Measurements from ENCODE around the gene PFN2.
"Not testable (repeated sequence)": the region's sequence is repeated elsewhere in the genome, so short reads cannot be mapped to it uniquely, and the experiment has no call there.

Gene PFN2

GRCh38 chr3:149990423-149990948 is 19.8 kb upstream of the PFN2 start:
- no peak for DNase-seq
- Histone ChIP-seq H3K27ac (no peak overlapping the region), H3K27me3 (ENCODE audit: insufficient read depth, low read depth, severe bottlenecking) (no peaks in the 10 kb centered on the region), H3K36me3 (no peaks in the 10 kb centered on the region), H3K9me3 (ENCODE audit: severe bottlenecking) (peaks cover 7% of the 10 kb centered on the region), H3K4me3 (ENCODE audit: low read depth, low read length) (no peak overlapping the region)
- no peak for TF ChIP-seq CTCF (IDR thresholded peaks at IDR 0.05; ENCODE audit: low read depth, low read length)

- Histone ChIP-seq H3K27me3 (ENCODE audit: insufficient read depth, low read depth, severe bottlenecking) (no peaks in the 10 kb centered on the region), H3K36me3 (no peaks in the 10 kb centered on the region), H3K9me3 (ENCODE audit: severe bottlenecking) (peaks cover under 1% of the 10 kb centered on the region), H3K4me3 (ENCODE audit: low read depth, low read length) (no peak overlapping the region), H3K27ac (no peak overlapping the region)
- no peak for TF ChIP-seq CTCF (IDR thresholded peaks at IDR 0.05; ENCODE audit: low read depth, low read length)
- DNase-seq: no peak
Measured at GRCh38 chr3:149989307-149989706, 18.6 kb upstream of the PFN2 start.

GRCh38 chr3:149983628-149984027 is 12.9 kb upstream of the PFN2 start:
- no peak for DNase-seq
- Histone ChIP-seq H3K4me3 (ENCODE audit: low read depth, low read length) (no peak overlapping the region), H3K36me3 (no peaks in the 10 kb centered on the region), H3K27ac (no peak overlapping the region), H3K27me3 (ENCODE audit: insufficient read depth, low read depth, severe bottlenecking) (no peaks in the 10 kb centered on the region), H3K9me3 (ENCODE audit: severe bottlenecking) (no peaks in the 10 kb centered on the region)
- no peak for TF ChIP-seq CTCF (IDR thresholded peaks at IDR 0.05; ENCODE audit: low read depth, low read length)

GRCh38 chr3:149983053-149983452 is 12.4 kb upstream of the PFN2 start:
- not testable (repeated sequence) for DNase-seq; H3K27me3 ChIP-seq (ENCODE audit: insufficient read depth, low read depth, severe bottlenecking); H3K36me3 ChIP-seq

GRCh38 chr3:149981979-149982378 is 11.3 kb upstream of the PFN2 start:
- DNase-seq, H3K36me3 ChIP-seq: not testable (repeated sequence)

More at GRCh38 chr3:149983053-149983452, 12.4 kb upstream of the PFN2 start:
- not testable (repeated sequence) for H3K27ac ChIP-seq; H3K9me3 ChIP-seq (ENCODE audit: severe bottlenecking); H3K4me3 ChIP-seq (ENCODE audit: low read depth, low read length)

GRCh38 chr3:149977386-149977785 is 6.7 kb upstream of the PFN2 start:
- Histone ChIP-seq H3K36me3 (no peaks in the 10 kb centered on the region), H3K27ac (no peak overlapping the region), H3K27me3 (ENCODE audit: insufficient read depth, low read depth, severe bottlenecking) (no peaks in the 10 kb centered on the region), H3K4me3 (ENCODE audit: low read depth, low read length) (no peak overlapping the region), H3K9me3 (ENCODE audit: severe bottlenecking) (no peaks in the 10 kb centered on the region)
- TF ChIP-seq CTCF (IDR thresholded peaks at IDR 0.05; ENCODE audit: low read depth, low read length): no peak
- DNase-seq: no peak

More at GRCh38 chr3:149981979-149982378, 11.3 kb upstream of the PFN2 start:
- H3K27ac ChIP-seq; H3K4me3 ChIP-seq (ENCODE audit: low read depth, low read length); H3K9me3 ChIP-seq (ENCODE audit: severe bottlenecking); H3K27me3 ChIP-seq (ENCODE audit: insufficient read depth, low read depth, severe bottlenecking): not testable (repeated sequence)

GRCh38 chr3:149975919-149976318 is 5.2 kb upstream of the PFN2 start:
- DNase-seq: no peak
- no peak for TF ChIP-seq CTCF (IDR thresholded peaks at IDR 0.05; ENCODE audit: low read depth, low read length)
- H3K4me3 ChIP-seq (ENCODE audit: low read depth, low read length): no peak overlapping the region
- 0 out of 2 replicates have a peak, but pooled peaks cover 3% of the 10 kb centered on the region for H3K36me3 ChIP-seq
- H3K27me3 ChIP-seq (ENCODE audit: insufficient read depth, low read depth, severe bottlenecking): no peaks in the 10 kb centered on the region
- H3K9me3 ChIP-seq (ENCODE audit: severe bottlenecking): no peaks in the 10 kb centered on the region
- no peak overlapping the region for H3K27ac ChIP-seq
